GM12878 (cell line): ENCODE data around the gene SIPA1. TPM values are rescaled to one million over a fixed set of nuclear protein-coding genes. Genes with fewer than 3 reads are reported as not detected.

Experiments
- ASH2L ChIP-seq: fragments of 300-600, 200-600 bp; sonication (generic); IDR thresholded peaks from 2 replicates; pipeline ENCODE4 v1.6.1; 2017; ENCODE audit warnings: low read depth, mild to moderate bottlenecking, borderline replicate concordance
- BACH1 ChIP-seq: fragments of 450-650 bp; IDR thresholded peaks from 2 replicates; pipeline ENCODE4 v1.6.1; 2017; ENCODE audit warnings: mild to moderate bottlenecking, borderline replicate concordance
- BCL11A ChIP-seq: IDR thresholded peaks from 2 replicates; pipeline ENCODE4 v1.6.1; 2011; ENCODE audit warnings: low read depth, low read length
- CBFB ChIP-seq: IDR thresholded peaks from 2 replicates; pipeline ENCODE4 v1.6.1; 2016; ENCODE audit warnings: antibody characterized with exemption, low read depth
- CHD2 ChIP-seq: IDR thresholded peaks from 2 replicates; pipeline ENCODE4 v1.6.1; 2011; ENCODE audit warnings: low read depth, low read length, improper control_type of control experiment, borderline replicate concordance
- DPF2 ChIP-seq: fragments of 450-650 bp; IDR thresholded peaks from 2 replicates; pipeline ENCODE4 v1.6.1; 2017; ENCODE audit warnings: mild to moderate bottlenecking
- GABPA ChIP-seq: IDR thresholded peaks from 2 replicates; pipeline ENCODE4 v1.6.1; 2014; ENCODE audit warnings: antibody characterized with exemption, low read depth, mild to moderate bottlenecking, inconsistent platforms
- HDAC2 ChIP-seq: fragments of 200-600 bp; sonication (generic); IDR thresholded peaks from 2 replicates; pipeline ENCODE4 v1.6.1; 2017
- IKZF1 ChIP-seq: fragments of 450-650 bp; conservative IDR thresholded peaks from 2 replicates; pipeline ENCODE4 v1.6.1; 2017; ENCODE audit warnings: antibody characterized with exemption, mild to moderate bottlenecking
- KAT2A ChIP-seq: conservative IDR thresholded peaks from 2 replicates; pipeline ENCODE4 v1.6.1; 2011; ENCODE audit warnings: low read depth, low read length; ENCODE audit not compliant: control insufficient read depth
- NFXL1 ChIP-seq: fragments of 450-650 bp; IDR thresholded peaks from 2 replicates; pipeline ENCODE4 v1.6.1; 2017; ENCODE audit warnings: antibody characterized with exemption, mild to moderate bottlenecking, borderline replicate concordance
- NR2C1 ChIP-seq: fragments of 450-650 bp; IDR thresholded peaks from 2 replicates; pipeline ENCODE4 v1.6.1; 2017; ENCODE audit warnings: antibody characterized with exemption, mild to moderate bottlenecking, moderate library complexity
- POU2F2 ChIP-seq: IDR thresholded peaks from 3 replicates; pipeline ENCODE4 v1.6.1; 2011; ENCODE audit warnings: low read depth, mild to moderate bottlenecking, low read length, borderline replicate concordance
- SPI1 ChIP-seq: IDR thresholded peaks from 2 replicates; pipeline ENCODE4 v1.6.1; 2011; ENCODE audit warnings: low read depth, mild to moderate bottlenecking, low read length, moderate library complexity, borderline replicate concordance; ENCODE audit not compliant: insufficient read depth
- STAT3 ChIP-seq: IDR thresholded peaks from 2 replicates; pipeline ENCODE4 v1.6.1; 2011; ENCODE audit warnings: low read depth, low read length, improper control_type of control experiment
- ZBED1 ChIP-seq: IDR thresholded peaks from 2 replicates; pipeline ENCODE4 v1.6.1; 2016; ENCODE audit warnings: borderline replicate concordance
- ZNF274 ChIP-seq: IDR thresholded peaks from one replicate; pipeline ENCODE4 v1.8.0; 2011; ENCODE audit not compliant: insufficient read length, insufficient read depth
- ZNF622 ChIP-seq: fragments of 450-650 bp; IDR thresholded peaks from 2 replicates; pipeline ENCODE4 v1.6.1; 2017; ENCODE audit warnings: mild to moderate bottlenecking, inconsistent platforms
- polyA plus RNA-seq, 11 experiments: library from polyadenylated mRNA; depleted of rRNA in 4 of 11; unstranded in 6 of 11; stranded (reverse) in 5 of 11; fragments of >200 nt; fragmentation: Nextera tagmentation in 4 of 11; fragmentation: Illumina TruSeq in 1 of 11; extraction: Ambion mirVana in 4 of 11; extraction: Trizol in 1 of 11; gene quantifications; 1 replicate in 1 of 11; 2 replicates in 10 of 11; pipeline versions ENCODE4 v1.2.1 to v1.2.3, GENCODE V29; 2011 to 2016; ENCODE audit warnings: inconsistent platforms in 2 of 11, missing spikeins in 2 of 11, low read depth in 1 of 11
- total RNA-seq, 4 experiments: library from RNA; depleted of rRNA in 3 of 4; stranded (reverse); fragments of >200 nt in 3 of 4; fragmentation: Illumina TruSeq in 1 of 4; extraction: Trizol in 1 of 4; gene quantifications; 2 replicates each; pipeline versions ENCODE4 v1.2.1 to v1.2.3, GENCODE V29; 2013 to 2021
- TF ChIP-seq, protein P1 (sequence below): IDR thresholded peaks from 2 replicates; pipeline ENCODE4 v1.6.1; 2011; ENCODE audit warnings: low read depth, low read length, improper control_type of control experiment, borderline replicate concordance
- TF ChIP-seq, protein P2 (sequence below): fragments of 150-350 bp; IDR thresholded peaks from 2 replicates; pipeline ENCODE4 v1.6.1; 2016; ENCODE audit warnings: low read depth, low read length
- TF ChIP-seq, protein P3 (sequence below): fragments of 450-650 bp; formaldehyde crosslinking; IDR thresholded peaks from 2 replicates; pipeline ENCODE4 v1.4.0; 2020; ENCODE audit warnings: mild to moderate bottlenecking, moderate library complexity
- TF ChIP-seq, protein P4 (sequence below): IDR thresholded peaks from 2 replicates; pipeline ENCODE4 v1.6.1; 2012; ENCODE audit warnings: low read length, inconsistent platforms

SIPA1 gene
- total and polyA plus RNA-seq, 10 of the 15 experiments (the other 5 are each of a cell fraction or from before 2014, with no cell fraction given): 1.0 to 139 (median 33.4) TPM

DNA sequence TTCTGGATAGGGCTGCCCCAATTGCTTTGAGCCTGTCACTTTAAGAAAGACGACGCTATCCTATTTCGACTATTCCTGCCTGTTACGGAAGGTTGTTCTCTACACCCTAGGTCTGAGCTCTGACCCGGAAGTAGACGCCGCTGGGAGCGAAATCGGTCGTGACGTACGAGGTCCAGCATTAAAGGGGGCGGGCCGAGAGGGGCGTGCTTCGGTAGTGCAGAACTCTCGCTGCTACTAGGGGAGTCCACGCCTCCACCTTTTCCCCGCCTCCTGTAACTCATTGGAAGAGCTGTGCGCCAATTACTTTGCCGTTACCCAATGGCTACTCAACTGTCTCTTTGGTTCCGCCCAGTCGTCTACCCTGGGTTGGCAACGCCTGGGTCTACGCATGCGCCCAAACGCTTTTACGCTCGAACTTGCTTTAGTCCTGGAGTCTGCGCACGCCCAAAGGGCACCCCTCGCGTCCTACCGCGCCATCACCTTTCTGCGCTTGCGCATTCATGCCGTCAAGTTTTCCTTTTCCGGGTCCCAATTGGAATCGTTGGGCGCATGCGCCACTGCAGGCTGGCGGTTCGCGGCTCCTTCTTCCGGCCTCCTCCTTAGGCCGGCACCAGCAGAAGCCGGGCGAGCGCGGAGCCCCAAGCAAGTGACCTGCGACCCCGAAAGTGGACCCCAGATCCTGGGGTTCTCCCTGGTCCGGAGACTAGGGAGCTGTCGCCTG lies 22.5 kb upstream of the SIPA1 start, which contains the start of gene PCNX3 (continued):
- 0 out of 2 replicates have a peak, but pooled peaks have one; percentile 23 for TF ChIP-seq ZBED1
- TF ChIP-seq ZNF622: no peak
- TF ChIP-seq, protein P1, sequence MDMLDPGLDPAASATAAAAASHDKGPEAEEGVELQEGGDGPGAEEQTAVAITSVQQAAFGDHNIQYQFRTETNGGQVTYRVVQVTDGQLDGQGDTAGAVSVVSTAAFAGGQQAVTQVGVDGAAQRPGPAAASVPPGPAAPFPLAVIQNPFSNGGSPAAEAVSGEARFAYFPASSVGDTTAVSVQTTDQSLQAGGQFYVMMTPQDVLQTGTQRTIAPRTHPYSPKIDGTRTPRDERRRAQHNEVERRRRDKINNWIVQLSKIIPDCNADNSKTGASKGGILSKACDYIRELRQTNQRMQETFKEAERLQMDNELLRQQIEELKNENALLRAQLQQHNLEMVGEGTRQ: no peak; the same call in 1 of the 2 replicates
- no peak for TF ChIP-seq NFXL1
- TF ChIP-seq ASH2L: no peak
- TF ChIP-seq STAT3: peak; percentile 74; the same call in 1 of the 2 replicates
- TF ChIP-seq GABPA: peak; percentile 97
- TF ChIP-seq HDAC2: no peak
- TF ChIP-seq ZNF274: no peak
- TF ChIP-seq DPF2: peak; percentile 98
- TF ChIP-seq POU2F2: 0 out of 3 replicates have a peak, but pooled peaks have one; percentile 15
- TF ChIP-seq IKZF1: peak; percentile 93
- TF ChIP-seq, protein P2, sequence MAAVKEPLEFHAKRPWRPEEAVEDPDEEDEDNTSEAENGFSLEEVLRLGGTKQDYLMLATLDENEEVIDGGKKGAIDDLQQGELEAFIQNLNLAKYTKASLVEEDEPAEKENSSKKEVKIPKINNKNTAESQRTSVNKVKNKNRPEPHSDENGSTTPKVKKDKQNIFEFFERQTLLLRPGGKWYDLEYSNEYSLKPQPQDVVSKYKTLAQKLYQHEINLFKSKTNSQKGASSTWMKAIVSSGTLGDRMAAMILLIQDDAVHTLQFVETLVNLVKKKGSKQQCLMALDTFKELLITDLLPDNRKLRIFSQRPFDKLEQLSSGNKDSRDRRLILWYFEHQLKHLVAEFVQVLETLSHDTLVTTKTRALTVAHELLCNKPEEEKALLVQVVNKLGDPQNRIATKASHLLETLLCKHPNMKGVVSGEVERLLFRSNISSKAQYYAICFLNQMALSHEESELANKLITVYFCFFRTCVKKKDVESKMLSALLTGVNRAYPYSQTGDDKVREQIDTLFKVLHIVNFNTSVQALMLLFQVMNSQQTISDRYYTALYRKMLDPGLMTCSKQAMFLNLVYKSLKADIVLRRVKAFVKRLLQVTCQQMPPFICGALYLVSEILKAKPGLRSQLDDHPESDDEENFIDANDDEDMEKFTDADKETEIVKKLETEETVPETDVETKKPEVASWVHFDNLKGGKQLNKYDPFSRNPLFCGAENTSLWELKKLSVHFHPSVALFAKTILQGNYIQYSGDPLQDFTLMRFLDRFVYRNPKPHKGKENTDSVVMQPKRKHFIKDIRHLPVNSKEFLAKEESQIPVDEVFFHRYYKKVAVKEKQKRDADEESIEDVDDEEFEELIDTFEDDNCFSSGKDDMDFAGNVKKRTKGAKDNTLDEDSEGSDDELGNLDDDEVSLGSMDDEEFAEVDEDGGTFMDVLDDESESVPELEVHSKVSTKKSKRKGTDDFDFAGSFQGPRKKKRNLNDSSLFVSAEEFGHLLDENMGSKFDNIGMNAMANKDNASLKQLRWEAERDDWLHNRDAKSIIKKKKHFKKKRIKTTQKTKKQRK: peak; percentile 68; the same call in 1 of the 2 replicates
- no peak for TF ChIP-seq KAT2A
- TF ChIP-seq NR2C1: peak; percentile 100
- TF ChIP-seq BACH1: no peak
- TF ChIP-seq, protein P3, sequence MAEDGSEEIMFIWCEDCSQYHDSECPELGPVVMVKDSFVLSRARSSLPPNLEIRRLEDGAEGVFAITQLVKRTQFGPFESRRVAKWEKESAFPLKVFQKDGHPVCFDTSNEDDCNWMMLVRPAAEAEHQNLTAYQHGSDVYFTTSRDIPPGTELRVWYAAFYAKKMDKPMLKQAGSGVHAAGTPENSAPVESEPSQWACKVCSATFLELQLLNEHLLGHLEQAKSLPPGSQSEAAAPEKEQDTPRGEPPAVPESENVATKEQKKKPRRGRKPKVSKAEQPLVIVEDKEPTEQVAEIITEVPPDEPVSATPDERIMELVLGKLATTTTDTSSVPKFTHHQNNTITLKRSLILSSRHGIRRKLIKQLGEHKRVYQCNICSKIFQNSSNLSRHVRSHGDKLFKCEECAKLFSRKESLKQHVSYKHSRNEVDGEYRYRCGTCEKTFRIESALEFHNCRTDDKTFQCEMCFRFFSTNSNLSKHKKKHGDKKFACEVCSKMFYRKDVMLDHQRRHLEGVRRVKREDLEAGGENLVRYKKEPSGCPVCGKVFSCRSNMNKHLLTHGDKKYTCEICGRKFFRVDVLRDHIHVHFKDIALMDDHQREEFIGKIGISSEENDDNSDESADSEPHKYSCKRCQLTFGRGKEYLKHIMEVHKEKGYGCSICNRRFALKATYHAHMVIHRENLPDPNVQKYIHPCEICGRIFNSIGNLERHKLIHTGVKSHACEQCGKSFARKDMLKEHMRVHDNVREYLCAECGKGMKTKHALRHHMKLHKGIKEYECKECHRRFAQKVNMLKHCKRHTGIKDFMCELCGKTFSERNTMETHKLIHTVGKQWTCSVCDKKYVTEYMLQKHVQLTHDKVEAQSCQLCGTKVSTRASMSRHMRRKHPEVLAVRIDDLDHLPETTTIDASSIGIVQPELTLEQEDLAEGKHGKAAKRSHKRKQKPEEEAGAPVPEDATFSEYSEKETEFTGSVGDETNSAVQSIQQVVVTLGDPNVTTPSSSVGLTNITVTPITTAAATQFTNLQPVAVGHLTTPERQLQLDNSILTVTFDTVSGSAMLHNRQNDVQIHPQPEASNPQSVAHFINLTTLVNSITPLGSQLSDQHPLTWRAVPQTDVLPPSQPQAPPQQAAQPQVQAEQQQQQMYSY (CRISPR knock-in tag): no peak
- TF ChIP-seq BCL11A: no peak
- TF ChIP-seq CHD2: peak; percentile 96
- TF ChIP-seq SPI1: no peak
- peak; percentile 33; the same call in 1 of the 2 replicates for TF ChIP-seq CBFB
- TF ChIP-seq, protein P4, sequence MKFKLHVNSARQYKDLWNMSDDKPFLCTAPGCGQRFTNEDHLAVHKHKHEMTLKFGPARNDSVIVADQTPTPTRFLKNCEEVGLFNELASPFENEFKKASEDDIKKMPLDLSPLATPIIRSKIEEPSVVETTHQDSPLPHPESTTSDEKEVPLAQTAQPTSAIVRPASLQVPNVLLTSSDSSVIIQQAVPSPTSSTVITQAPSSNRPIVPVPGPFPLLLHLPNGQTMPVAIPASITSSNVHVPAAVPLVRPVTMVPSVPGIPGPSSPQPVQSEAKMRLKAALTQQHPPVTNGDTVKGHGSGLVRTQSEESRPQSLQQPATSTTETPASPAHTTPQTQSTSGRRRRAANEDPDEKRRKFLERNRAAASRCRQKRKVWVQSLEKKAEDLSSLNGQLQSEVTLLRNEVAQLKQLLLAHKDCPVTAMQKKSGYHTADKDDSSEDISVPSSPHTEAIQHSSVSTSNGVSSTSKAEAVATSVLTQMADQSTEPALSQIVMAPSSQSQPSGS: no peak
